GM19035 (cell line): Measurements from ENCODE around the gene MUC22.
"Not testable (repeated sequence)": the region's sequence is repeated elsewhere in the genome, so short reads cannot be mapped to it uniquely, and the experiment has no call there.

Experiments
- ATAC-seq: cut with Tn5 transposase; IDR thresholded peaks from one replicate; pipeline ENCODE4 v1.9.1; 2021; ENCODE audit not compliant: unreplicated experiment

The MUC22 gene

DNA sequence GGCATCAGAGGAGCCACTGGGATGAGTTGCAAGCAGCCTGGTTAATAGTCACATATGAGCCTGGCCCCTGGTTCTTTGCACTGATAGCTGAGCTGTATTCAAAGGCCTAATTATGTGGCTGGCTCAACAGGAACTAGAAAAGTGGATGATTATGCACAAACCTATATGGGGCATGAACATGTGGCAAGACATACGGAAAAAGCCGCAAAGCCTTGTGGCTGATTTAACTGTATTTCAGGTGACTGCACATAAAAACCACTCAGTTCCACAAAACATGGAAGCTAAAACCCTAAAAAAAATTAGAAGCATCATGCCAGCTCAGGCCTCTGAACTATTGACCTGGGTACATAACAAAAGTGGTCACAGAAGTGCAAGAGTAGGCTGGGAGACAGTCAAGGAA, 13.0 kb upstream of the MUC22 start:
- no peak for ATAC-seq

DNA sequence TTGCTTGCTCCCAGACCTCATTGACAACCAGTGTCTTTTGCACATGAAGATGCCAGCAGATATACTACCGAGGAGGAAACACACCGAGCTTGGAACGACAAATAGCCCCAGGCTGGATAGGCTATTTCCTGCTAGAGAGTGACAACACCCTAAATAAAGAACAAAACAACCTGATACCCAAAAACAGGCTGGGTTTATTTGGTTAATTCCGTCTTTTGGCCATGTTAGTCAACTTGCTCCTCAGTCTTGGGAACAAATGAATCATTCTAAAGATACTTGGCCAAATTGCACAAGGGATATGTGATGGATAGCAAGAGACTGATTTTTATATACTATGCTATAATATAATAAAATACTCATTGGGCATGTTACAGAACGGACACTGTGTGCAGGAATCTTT, 11.5 kb upstream of the MUC22 start:
- no peak for ATAC-seq

DNA sequence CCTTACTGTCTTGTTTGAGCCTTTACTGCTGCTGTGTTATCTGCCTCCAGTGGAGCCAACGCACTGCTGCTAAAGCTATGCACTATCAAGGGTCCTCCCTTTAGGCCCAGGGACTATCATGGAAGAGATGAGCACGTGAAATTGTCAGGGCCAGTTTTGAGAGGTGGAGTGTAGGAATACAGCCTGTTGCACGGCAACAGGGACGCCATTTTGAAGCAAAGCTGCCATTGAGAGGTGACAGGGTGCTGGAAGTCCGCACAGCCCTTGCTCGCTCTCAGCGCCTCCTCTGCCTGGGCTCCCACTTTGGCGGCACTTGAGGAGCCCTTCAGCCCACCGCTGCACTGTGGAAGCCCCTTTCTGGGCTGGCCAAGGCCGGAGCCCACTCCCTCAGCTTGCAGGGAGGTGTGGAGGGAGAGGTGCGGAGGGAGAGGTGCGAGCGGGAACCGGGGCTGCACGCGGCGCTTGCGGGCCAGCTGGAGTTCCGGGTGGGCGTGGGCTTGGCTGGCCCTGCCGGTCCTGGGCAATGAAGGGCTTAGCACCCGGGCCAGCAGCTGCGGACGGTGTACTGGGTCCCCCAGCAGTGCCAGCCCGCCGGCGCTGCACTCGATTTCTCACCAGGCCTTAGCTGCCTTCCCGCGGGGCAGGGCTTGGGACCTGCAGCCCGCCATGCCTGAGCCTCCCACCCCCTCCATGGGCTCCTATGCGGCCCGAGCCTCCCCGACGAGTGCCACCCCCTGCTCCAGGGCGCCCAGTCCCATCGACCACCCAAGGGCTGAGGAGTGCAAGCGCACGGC, 10.0 kb upstream of the MUC22 start:
- ATAC-seq = not testable (repeated sequence)

- ATAC-seq = no peak
Observed at GRCh38 chr6:31001281-31001888, 8.9 kb upstream of the MUC22 start.

- ATAC-seq = no peak
Observed at GRCh38 chr6:31002471-31002870, 7.8 kb upstream of the MUC22 start.

DNA sequence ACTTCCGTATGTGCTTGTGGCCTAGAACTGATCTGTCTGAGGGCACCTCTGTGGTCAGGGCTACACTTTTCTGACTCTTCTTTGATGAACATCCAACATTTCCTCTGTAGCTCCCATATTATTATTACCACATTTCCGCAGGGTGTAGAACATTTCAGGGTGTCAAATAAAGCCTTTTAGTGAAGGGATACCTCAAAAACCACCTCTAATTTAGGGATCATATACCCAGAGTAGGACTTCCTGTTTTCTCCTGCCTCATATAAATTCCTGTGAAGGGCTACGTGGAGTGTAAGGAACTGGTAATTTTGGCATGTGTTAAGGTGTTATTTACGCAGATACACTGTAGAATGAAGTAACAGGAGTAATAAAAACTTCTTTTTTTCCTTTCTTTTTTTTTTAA, 5.5 kb upstream of the MUC22 start:
- ATAC-seq = no peak

DNA sequence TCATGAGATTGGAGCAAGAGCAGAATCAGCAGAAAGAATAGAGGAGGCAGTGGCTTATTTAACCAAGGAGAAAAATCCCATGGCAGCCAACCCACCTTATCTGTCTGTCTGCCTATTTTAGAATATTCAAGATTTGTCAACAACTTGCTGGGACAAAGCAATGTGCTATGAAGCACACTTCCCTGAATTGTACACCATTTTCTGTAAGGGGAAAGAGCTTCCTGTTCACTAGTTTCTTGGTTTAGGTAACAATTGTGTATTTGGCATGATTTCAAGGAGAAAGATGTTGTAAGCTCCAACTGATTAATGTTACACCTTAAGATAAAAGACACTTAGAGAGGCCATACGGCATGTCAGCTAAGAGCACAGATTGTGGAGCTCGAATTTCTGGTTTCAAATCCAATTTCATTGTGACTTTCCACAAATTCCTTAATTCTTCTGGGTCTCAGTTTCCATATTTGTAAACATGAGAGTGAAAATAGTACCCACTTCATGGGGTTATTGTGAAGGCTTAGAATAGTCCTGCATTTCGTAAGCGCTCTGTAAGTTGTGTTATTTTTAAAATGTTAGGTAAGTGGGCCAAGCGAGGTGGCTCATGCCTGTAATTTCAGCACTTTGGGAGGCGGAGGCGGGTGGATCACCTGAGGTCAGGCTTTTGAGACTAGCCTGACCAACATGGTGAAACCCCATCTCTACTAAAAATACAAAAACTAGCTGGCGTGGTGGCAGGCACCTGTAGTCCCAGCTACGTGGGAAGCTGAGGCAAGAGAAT, 4.8 kb upstream of the MUC22 start:
- ATAC-seq = no peak

DNA sequence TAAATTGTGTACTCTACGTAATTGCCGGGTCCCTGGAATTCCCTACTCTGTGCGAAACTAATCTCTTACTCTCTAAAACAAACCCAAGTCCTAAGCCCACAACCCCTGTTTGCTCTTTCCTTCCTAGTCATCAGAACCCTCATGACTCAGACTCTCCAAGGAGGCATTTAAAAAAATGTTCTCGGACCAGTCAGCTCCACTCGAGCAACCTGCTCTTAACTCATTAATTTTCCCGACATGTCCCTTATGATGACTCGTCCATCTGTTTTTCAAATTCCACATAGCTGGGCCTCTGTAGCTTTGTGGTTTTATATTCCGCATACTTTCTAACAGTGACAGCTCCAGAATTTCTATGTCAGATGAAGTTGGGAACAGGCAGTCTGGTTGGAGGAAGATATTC, 2.6 kb upstream of the MUC22 start:
- ATAC-seq = no peak

DNA sequence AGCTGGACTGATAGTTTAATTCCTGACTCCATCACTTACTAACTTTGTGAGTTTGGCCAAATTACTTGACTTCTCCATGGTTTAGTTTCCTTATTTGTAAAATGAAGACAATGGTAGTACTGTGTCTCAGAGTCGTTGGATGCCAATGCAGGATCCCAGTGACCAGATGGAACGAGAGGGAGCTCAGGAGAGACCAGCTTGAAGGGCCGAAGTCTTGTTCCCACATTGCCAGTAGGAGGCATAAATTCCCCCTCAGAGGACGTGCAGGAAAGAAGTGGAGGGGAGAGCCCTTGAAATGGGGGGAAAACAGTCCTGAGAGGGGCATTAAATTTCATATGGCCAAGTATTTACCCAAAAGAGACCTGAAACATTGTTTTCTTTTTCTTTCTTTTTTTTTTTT, 2.1 kb upstream of the MUC22 start:
- no peak for ATAC-seq

DNA sequence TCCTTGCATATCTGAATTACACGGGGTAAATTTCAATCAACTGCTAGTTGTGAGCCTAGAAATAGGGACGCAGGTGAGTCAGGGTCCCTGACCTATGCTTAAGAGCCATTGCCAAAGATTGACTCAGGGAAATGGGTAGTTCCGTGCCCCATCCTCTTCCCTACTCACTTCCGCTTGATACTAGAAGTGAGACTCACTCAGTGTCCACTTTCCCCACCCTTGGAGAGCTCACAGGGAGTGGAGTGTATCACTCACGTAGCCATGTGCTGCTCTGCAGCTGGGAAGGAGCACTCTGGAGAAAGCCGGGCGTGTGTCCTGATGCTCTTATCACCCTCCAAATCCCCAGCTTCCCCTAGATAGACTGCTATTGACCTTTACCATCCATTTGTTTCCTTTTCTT, 543 bp upstream of the MUC22 start:
- no peak for ATAC-seq

DNA sequence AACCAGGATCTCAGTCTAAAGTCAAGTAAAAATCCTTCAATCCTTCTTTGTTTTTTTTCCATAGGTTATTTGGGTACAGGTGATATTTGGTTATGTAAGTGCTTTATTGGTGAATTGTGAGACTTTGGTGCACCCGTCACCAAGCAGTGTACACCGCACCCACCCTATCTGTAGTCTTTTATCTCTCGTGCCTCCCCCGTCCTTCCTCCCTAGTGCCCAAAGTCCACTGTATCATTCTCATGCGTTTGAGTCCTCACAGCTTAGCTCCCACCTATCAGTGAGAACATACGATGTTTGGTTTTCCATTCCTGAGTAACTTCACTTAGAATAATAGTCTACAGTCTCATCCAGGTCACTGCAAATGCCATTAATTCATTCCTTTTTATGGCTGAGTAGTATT, 879 bp downstream of the MUC22 start:
- no peak for ATAC-seq

- ATAC-seq = no peak
Observed at GRCh38 chr6:31016659-31017299, 6.5 kb downstream of the MUC22 start.

- ATAC-seq = not testable (repeated sequence)
Observed at GRCh38 chr6:31017436-31017835, 7.2 kb downstream of the MUC22 start.

DNA sequence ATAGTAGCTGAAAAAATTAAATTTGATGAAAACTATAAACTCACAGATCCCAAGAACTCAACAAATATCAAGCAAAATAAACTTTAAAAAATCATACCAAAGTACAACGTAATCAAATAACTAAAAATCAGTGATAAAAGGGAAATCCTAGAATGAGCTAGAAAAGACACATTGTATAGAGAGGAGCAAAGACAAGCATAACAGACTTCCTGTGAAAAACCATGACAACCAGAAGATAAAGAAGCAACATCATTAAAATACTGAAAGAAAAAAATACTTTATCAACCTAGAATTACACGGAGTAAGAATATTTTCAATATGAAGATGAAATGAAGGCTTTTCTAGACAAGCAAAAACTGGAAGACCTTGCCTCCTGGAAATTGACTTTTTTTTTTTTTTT, 9.8 kb downstream of the MUC22 start:
- ATAC-seq = no peak

DNA sequence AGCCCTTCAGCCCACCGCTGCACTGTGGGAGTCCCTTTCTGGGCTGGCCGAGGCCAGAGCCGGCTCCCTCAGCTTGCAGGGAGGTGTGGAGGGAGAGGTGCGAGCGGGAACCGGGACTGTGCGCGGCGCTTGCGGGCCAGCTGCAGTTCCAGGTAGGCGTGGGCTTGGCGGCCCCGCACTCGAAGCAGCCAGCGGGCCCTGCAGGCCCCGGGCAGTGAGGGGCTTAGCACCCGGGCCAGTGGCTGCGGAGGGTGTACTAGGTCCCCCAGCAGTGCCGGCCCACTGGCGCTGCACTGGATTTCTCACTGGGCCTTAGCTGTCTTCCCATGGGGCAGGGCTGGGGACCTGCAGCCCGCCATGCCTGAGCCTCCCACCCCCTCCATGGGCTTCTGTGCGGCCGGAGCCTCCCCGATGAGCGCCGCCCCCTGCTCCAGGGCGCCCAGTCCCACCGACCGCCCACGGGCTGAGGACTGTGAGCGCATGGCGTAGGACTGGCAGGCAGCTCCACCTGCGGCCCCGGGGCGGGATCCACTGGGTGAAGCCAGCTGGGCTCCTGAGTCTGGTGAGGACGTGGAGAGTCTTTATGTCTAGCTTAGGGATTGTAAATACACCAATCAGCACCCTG, 10.5 kb downstream of the MUC22 start:
- not testable (repeated sequence) for ATAC-seq

DNA sequence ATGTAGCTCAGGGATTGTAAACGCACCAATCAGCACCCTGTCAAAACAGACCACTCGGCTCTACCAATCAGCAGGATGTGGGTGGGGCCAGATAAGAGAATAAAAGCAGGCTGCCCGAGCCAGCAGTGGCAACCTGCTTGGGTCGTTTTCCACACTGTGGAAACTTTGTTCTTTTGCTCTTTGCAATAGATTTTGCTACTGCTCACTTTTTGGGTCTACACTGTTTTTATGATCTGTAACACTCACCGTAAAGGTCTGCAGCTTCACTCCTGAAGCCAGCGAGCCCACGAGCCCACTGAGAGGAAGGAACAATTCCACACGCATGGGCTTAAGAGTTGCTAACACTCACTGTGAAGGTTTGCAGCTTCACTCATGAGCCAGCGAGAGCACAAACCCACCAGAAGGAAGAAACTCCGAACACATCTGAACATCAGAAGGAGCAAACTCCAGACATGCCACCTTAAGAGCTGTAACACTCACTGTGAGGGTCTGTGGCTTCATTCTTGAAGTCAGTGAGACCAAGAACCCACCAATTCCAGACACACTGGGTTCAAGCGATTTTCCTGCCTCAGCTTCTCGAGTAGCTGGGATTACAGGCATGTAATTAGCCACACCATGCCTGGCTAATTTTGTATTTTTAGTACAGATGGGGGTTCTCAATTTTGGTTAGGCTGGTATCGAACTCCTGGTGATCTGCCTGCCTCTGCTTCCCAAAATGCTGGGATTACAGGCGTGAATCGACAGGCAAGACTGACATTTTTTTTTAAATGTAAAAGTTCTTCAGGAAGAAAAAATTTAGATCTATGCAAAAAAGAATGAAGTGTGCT, 11.6 kb downstream of the MUC22 start:
- not testable (repeated sequence) for ATAC-seq

DNA sequence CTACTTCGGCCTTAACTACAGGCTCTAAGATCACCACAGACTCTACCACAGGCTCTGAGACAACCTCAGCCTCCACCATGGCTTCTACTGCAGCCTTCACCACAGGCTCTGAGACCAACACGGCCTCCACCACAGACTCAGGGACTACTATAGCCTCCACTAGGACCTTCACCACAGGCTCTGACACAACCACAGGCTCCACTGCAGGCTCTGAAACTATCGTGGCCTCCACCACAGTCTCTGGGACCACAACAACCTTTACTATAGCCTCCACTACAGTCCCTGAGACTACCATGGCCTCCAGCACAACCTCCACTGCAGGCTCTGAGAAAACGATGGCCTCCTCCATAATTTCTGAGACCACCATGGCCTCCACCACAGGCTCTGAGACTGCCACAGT, 15.3 kb downstream of the MUC22 start:
- ATAC-seq = no peak

GRCh38 chr6:31031095-31031494, 20.8 kb downstream of the MUC22 start:
- ATAC-seq = no peak

GRCh38 chr6:31033075-31033474, 22.8 kb downstream of the MUC22 start:
- ATAC-seq = no peak

DNA sequence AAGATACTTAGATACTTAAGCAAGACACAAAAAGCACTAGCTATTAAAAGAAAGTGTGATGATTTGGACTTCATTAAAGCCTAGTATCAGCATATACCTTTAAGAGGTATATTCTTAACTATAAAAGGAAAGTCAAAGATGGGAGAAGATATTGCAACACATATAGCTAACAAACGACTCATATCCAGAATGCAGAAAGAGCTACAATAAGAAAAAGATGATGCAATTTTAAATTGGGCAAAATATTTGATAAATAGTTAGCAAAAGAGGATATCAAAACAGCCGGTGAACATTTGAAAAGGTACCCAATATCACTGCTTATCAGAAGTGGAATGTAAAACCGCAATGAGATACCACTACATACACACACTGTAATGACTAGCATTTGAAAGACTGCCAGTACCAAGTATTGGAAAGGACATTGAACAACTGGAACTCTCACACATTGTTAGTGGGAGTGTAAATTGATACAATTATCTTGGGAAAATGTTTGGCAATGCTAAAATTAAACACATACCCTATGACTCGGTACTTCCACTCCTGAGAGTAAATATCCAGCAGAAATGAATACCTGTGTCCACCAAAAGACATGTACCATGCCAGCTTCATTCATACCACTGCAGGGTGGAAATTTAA, 25.7 kb downstream of the MUC22 start:
- no peak for ATAC-seq
